Activated naive CD4-positive, alpha-beta T cell treated with anti-CD3 and anti-CD28 coated beads, Interleukin-2, amount 50 U/mL, for 24 hours (primary cell): ENCODE results near the gene ZNF391.
"Not testable (repeated sequence)": the region's sequence is repeated elsewhere in the genome, so short reads cannot be mapped to it uniquely, and the experiment has no call there.

Source experiments
- H3K27ac Mint-ChIP-seq: one replicate; pipeline ENCODE4 v1.8.0; 2021; ENCODE audit warnings: mild to moderate bottlenecking, mixed read lengths
- H3K27me3 Mint-ChIP-seq: one replicate; pipeline ENCODE4 v1.8.0; 2021; ENCODE audit warnings: mixed read lengths
- H3K36me3 Mint-ChIP-seq: one replicate; pipeline ENCODE4 v1.8.0; 2021; ENCODE audit warnings: mixed read lengths
- H3K4me1 Mint-ChIP-seq: one replicate; pipeline ENCODE4 v1.8.0; 2021; ENCODE audit warnings: mixed read lengths
- H3K4me3 Mint-ChIP-seq: one replicate; pipeline ENCODE4 v1.8.0; 2021; ENCODE audit warnings: mild to moderate bottlenecking, mixed read lengths
- H3K9me3 Mint-ChIP-seq: one replicate; pipeline ENCODE4 v1.8.0; 2021; ENCODE audit warnings: mixed read lengths

ZNF391 gene

DNA sequence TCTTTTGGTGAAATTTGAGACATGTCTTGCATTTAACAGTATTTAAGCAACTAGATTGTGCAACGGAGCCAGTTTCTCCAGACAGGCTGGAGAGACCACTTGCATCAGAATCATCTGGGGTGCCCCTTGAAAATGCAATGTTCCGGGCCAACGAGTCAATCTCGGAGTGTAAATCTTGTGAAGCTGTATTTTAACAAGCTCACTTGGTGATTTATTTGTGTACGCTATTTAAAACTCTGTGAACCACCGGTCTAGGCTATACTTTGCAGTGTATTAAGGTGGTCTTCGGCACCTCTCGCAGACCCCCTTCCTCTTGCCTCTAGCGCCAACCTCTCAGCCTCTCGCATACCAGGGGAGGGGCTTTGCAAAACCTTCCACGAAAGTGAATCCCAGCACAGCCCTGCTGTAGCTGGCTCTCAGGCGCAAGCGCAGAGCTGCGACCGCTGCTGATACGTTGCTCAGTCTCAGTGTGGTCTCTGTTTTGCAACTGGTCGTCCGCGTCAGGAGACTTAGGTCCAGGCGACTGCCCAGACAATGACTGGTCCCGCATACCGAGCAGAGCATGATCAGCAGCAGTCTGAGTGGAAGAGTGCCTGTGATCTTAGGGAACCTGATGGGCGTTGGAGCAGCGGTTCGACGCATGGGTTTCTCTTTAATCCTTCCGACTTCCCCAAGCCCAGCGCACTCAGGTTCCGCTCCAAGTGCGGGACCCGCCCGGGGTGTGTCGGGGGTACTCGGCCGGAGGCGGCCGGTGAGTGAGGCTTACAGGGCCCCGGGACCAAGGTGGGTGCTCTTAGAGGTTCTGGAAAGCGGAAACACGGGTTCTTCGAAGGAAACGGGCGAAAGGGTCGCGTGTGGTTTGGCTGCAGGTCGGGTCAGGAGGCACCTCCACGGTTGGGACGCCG lies at the start of gene ZNF391:
Gene ZNF391 (plus strand): TSS at position 467 of the 905 bp plus-strand sequence. CDS start 11,612 bp downstream, outside the sequence.
- no peaks in the 10 kb centered on the region for H3K9me3 Mint-ChIP-seq
- peak within 1 kb of the TSS; percentile 96 for H3K4me3 Mint-ChIP-seq
- peak within 1 kb of the TSS; percentile 90 for H3K27ac Mint-ChIP-seq
- H3K36me3 Mint-ChIP-seq: peaks cover 6% of the 10 kb centered on the region
- peaks cover 14% of the 10 kb centered on the region for H3K4me1 Mint-ChIP-seq
- H3K27me3 Mint-ChIP-seq: peaks cover 1% of the 10 kb centered on the region

DNA sequence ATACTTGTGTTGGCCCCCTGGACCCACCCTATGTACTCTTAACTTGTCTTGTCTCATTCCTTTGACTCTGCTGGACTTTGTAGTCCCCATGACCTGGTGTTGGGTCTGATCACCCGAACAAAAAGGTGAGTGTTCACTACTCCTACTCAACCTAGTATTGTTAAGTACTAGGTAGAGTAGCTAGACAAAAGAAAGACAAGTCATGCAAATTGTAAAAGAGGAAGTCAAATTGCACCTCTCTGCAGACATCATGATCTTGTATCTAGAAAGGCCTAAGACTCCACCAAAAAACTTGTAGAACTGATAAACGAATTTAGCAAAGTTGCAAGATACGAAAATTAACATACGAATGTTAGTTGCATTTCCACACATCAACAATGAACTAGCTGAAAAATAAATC lies 35.7 kb upstream of the ZNF391 start:
- Mint-ChIP-seq H3K9me3 (peaks cover 26% of the 10 kb centered on the region), H3K36me3 (peaks cover 13% of the 10 kb centered on the region), H3K4me3 (no peak overlapping the region), H3K27ac (no peak overlapping the region), H3K27me3 (peaks cover 3% of the 10 kb centered on the region), H3K4me1 (no peaks in the 10 kb centered on the region)

DNA sequence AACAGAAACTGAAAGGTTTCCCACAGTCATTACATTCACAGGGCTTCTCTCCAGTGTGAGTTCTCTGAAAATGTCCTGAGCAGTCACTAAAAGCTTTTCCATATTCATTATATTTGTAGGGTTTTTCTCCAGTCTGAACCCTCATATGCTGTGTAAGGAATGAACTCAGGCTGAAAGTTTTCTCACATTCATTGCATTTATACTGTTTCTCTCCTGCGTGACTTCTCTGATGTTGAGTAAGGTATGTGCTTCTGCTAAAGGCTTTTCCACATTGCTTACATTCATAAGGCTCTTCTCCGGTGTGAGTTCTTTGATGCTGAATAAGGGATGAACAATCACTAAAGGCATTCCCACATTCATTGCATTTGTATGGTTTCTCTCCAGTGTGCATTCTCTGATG lies 29.8 kb upstream of the ZNF391 start:
- Mint-ChIP-seq H3K36me3 (peaks cover 43% of the 10 kb centered on the region), H3K27me3 (no peaks in the 10 kb centered on the region), H3K9me3 (peaks cover 36% of the 10 kb centered on the region), H3K4me3 (no peak overlapping the region), H3K27ac (no peak overlapping the region), H3K4me1 (no peaks in the 10 kb centered on the region)

DNA sequence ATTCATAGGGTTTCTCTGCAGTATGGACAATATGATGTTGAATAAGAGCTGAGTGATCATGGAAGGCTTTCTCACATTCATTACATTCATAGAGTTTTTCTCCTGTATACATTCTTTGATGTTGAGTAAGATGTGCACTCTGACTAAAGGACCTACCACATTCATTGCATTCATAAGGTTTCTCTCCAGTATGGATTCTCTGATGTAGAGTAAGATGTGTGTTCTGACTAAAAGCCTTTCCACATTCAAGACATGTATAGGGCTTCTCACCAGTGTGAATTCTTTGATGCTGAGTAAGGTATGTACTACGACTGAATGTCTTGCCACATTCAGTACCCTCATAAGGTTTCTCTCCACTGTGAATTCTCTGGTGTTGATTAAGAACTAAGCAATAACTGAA lies 29.3 kb upstream of the ZNF391 start:
- Mint-ChIP-seq H3K27me3 (no peaks in the 10 kb centered on the region), H3K4me3 (no peak overlapping the region), H3K27ac (no peak overlapping the region), H3K36me3 (peaks cover 43% of the 10 kb centered on the region), H3K9me3 (peaks cover 34% of the 10 kb centered on the region), H3K4me1 (no peaks in the 10 kb centered on the region)

DNA sequence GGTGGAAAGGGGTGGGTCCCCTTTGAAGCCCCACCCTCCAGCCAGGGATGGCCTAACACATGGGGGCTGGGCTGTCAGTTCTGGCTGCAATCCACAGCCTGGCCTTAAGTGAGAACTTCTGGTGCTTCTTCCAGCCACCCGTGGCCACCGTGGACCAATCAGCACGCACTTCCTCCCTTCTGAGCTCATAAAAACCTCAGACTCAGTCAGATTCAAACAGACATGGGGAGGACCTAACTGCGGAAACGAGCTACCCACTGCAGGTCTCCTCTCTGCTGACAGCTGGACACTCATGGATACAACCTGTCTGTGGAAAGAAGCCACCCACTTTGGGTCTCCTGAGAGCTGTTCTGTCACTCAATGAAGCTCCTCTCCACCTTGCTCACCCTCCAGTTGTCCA lies 20.4 kb upstream of the ZNF391 start:
- Mint-ChIP-seq H3K36me3 (peaks cover 30% of the 10 kb centered on the region), H3K27me3 (no peaks in the 10 kb centered on the region), H3K9me3 (peaks cover 8% of the 10 kb centered on the region), H3K4me1 (peaks cover 2% of the 10 kb centered on the region), H3K4me3 (no peak overlapping the region), H3K27ac (no peak overlapping the region)

- no peaks in the 10 kb centered on the region for H3K27me3 Mint-ChIP-seq
- peaks cover 21% of the 10 kb centered on the region for H3K4me1 Mint-ChIP-seq
- peaks cover 26% of the 10 kb centered on the region for H3K36me3 Mint-ChIP-seq
- no peak overlapping the region for H3K27ac Mint-ChIP-seq
- peaks cover 8% of the 10 kb centered on the region for H3K9me3 Mint-ChIP-seq
- no peak overlapping the region for H3K4me3 Mint-ChIP-seq
Measured at GRCh38 chr6:27370391-27370790, 18.2 kb upstream of the ZNF391 start.

DNA sequence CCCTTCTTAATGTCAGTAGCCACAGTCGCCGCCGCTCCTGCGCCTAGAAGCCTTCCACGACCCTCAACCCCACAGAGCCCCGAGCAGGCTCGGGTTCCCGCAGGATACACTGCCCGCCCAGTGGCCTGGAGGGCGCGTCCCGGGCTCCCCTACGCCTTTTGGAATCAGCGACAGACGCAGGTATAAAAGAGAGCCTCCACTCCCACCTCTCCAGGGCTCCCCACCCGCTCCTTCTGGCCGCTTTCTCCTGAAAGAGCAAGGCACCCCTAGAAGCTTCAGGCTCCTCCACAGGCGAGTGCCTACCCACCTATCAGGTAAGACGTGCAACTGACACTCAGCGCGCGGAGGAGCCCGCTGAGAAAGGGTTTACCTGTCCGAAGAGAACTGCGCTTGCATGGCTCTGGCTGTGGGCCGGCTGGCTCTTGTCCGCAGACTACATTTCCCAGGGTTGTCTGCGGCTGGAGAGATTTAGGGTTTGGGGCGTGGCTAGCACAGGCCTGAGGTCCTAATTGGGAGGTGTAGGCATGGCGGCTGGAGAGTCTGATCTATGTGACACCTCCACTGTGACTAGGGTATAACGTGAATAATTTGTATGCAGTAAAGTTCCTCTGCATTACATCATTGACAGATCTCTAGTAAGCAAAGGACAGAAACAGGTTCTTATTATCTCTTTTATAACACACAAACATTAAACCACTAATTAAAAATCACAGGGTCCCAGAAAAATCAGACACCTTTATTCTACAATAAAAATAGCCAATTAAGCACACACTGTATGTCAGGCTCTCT lies 13.5 kb upstream of the ZNF391 start:
- Mint-ChIP-seq H3K9me3 (no peaks in the 10 kb centered on the region), H3K27me3 (no peaks in the 10 kb centered on the region), H3K4me1 (peaks cover 28% of the 10 kb centered on the region), H3K36me3 (peaks cover 2% of the 10 kb centered on the region), H3K27ac (peak overlapping the region; percentile 76), H3K4me3 (peak overlapping the region; percentile 93)

- Mint-ChIP-seq H3K36me3 (peaks cover 2% of the 10 kb centered on the region), H3K27me3 (no peaks in the 10 kb centered on the region), H3K27ac (peak overlapping the region; percentile 76), H3K4me3 (peak overlapping the region; percentile 93), H3K9me3 (no peaks in the 10 kb centered on the region), H3K4me1 (peaks cover 28% of the 10 kb centered on the region)
Measured at GRCh38 chr6:27375613-27376079, 12.9 kb upstream of the ZNF391 start.

DNA sequence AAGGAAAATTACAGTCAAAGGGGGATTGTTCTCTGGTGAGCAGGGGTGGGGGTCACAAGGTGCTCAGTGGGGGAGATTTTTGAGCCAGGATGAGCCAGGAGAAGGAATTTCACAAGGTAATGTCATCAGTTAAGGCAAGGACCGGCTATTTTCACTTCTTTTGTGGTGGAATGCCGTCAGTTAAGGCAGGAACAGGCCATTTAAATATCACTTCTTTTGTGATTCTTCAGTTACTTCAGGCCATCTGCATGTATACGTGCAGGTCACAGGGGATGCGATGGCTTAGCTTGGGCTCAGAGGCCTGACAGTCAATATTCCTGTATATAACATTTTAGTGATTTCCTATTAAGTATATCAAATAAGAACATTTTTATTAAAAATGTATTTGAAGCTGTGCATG lies 10.2 kb upstream of the ZNF391 start:
- H3K4me1 Mint-ChIP-seq: peaks cover 24% of the 10 kb centered on the region
- not testable (repeated sequence) for H3K27me3 Mint-ChIP-seq, H3K4me3 Mint-ChIP-seq, H3K27ac Mint-ChIP-seq, H3K9me3 Mint-ChIP-seq, H3K36me3 Mint-ChIP-seq

- H3K27ac Mint-ChIP-seq, H3K36me3 Mint-ChIP-seq, H3K27me3 Mint-ChIP-seq, H3K4me3 Mint-ChIP-seq, H3K4me1 Mint-ChIP-seq, H3K9me3 Mint-ChIP-seq: not testable (repeated sequence)
Measured at GRCh38 chr6:27381001-27381400, 7.6 kb upstream of the ZNF391 start.

DNA sequence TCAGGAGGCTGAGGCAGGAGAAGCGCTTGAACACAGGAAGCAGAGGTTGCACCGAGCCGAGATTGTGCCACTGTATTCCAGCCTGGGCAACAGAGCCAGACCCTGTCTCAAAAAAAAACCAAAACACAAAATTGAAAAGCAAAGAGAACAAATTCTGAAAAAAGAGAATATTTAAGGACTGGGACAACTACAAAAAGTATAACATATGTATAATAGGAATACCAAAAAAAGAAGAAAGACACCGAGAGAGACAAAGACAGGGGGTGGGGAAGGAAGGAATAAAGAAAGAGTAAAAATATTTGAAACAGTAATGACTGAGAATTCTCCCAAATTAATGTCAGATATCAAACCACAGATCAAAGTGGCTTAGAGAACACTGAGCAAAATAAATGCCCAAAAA lies 5.5 kb upstream of the ZNF391 start:
- Mint-ChIP-seq H3K27me3 (peaks cover 7% of the 10 kb centered on the region), H3K27ac (no peak overlapping the region), H3K36me3 (peaks cover 6% of the 10 kb centered on the region), H3K4me3 (no peak overlapping the region), H3K9me3 (no peaks in the 10 kb centered on the region), H3K4me1 (peaks cover under 1% of the 10 kb centered on the region)

DNA sequence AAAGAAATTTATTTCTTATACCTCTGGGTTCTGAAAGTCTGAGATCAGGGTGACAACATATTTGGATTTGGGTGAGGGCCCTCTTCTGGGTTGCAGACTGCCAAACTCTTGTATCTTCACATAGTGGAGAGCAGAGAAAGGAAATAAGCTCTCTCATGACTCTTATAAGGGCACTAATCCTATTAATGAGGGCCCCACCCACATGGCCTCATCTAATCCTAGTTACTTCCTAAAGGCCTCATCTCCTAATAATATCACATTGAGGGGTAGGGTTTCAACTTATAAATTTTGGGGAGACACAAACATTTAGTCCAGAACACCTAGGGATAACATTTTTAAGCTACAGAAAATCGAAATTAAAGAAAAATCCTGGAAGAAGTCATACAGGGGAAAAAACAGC lies 5.1 kb upstream of the ZNF391 start:
- Mint-ChIP-seq H3K27ac (no peak overlapping the region), H3K36me3 (peaks cover 6% of the 10 kb centered on the region), H3K4me1 (peaks cover 5% of the 10 kb centered on the region), H3K27me3 (peaks cover 7% of the 10 kb centered on the region), H3K4me3 (no peak overlapping the region), H3K9me3 (no peaks in the 10 kb centered on the region)

GRCh38 chr6:27392623-27393022 lies 4.1 kb downstream of the ZNF391 start:
- Mint-ChIP-seq H3K4me3 (no peak overlapping the region), H3K9me3 (peaks cover 11% of the 10 kb centered on the region), H3K27ac (no peak overlapping the region), H3K36me3 (peaks cover 25% of the 10 kb centered on the region), H3K4me1 (peaks cover 14% of the 10 kb centered on the region), H3K27me3 (no peaks in the 10 kb centered on the region)

DNA sequence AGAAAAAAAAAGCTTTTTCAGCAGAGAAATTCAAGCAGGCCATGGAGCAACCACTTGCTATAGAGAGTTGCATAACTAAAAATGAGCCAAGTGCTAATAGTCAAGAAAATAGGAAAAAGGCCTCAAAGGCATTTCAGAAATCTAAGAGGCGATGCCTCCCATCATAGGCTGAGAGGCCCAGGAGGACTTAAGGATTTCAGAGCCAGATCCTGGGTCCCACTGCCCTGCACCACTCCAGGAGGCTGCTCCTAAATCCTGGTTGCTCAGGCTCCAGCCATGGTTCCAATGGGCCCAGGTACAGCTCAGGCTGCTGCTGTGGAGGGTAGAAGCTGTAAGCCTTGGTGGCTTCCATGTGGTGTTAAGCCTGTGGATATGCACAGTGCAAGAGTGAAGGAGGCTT lies 5.5 kb downstream of the ZNF391 start:
- no peak overlapping the region for H3K27ac Mint-ChIP-seq
- H3K4me3 Mint-ChIP-seq: no peak overlapping the region
- no peaks in the 10 kb centered on the region for H3K27me3 Mint-ChIP-seq
- peaks cover 13% of the 10 kb centered on the region for H3K9me3 Mint-ChIP-seq
- peaks cover 8% of the 10 kb centered on the region for H3K4me1 Mint-ChIP-seq
- peaks cover 34% of the 10 kb centered on the region for H3K36me3 Mint-ChIP-seq

DNA sequence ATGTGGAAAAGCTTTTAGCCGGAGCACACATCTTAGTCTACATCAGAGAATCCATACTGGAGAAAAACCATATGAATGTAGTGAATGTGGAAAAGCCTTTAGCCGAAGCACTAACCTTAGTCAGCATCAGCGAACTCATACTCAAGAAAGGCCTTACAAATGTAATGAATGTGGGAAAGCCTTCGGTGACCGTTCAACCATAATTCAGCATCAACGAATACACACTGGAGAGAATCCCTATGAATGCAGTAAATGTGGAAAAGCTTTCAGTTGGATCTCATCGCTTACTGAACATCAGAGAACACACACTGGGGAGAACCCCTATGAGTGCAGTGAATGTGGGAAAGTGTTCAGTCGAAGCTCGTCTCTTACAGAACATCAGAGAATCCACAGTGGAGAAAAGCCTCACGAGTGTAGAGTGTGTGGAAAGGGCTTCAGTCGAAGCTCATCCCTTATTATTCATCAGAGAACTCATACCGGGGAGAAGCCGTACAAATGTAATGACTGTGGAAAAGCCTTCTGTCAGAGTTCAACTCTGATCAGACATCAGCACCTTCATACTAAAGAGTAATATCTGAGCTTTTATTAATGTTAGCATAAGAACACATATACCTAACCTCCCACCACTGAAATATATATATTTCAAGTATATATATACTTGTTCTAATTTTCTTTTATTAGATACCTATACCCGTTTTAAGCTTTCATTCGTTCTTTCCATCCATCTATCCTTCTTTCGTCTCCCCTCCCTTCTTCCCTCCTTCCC lies 12.5 kb downstream of the ZNF391 start:
- no peak overlapping the region for H3K27ac Mint-ChIP-seq
- peaks cover 58% of the 10 kb centered on the region for H3K36me3 Mint-ChIP-seq
- no peaks in the 10 kb centered on the region for H3K27me3 Mint-ChIP-seq
- peaks cover 49% of the 10 kb centered on the region for H3K9me3 Mint-ChIP-seq
- H3K4me1 Mint-ChIP-seq: no peaks in the 10 kb centered on the region
- H3K4me3 Mint-ChIP-seq: no peak overlapping the region
